CD4-positive, alpha-beta T cell (primary cell): ENCODE data around the gene LTB4R. TPM values are rescaled to one million over a fixed set of nuclear protein-coding genes. Genes with fewer than 3 reads are reported as not detected.

Experiments
- ATAC-seq: fragments of 200-7000 bp; cut with Tn5 transposase; one replicate; pipeline ENCODE4 v1.10.0; 2022; ENCODE audit warnings: mild to moderate bottlenecking; ENCODE audit not compliant: poor library complexity
- CTCF ChIA-PET: fragments of 350-600 bp; sonication (Branson Sonifier 250); formaldehyde crosslinking; loops from one replicate; lab custom pipeline; 2021; ENCODE audit warnings: antibody characterized with exemption, inconsistent platforms; lab: Charles Lee
- POLR2A ChIA-PET: fragments of 350-600 bp; sonication (Branson Sonifier 250); formaldehyde crosslinking; loops from one replicate; lab custom pipeline; 2021; ENCODE audit warnings: antibody characterized with exemption, inconsistent platforms; lab: Charles Lee
- DNase-seq, 14 experiments: peaks; one replicate each; pipeline ENCODE4 v3.0.0-alpha.2; 2013 to 2020; ENCODE audit warnings: mixed read lengths in 2 of 14
- H3K27ac ChIP-seq, 2 donors: one replicate each; pipeline versions ENCODE4 v1.5.1 to v1.7.0; 2013; ENCODE audit warnings: low read length in 2 of 2, low read depth in 1 of 2, mild to moderate bottlenecking in 1 of 2
- H3K27me3 ChIP-seq, 2 experiments: 1 replicate in 1 of 2; 2 replicates in 1 of 2; pipeline versions ENCODE4 v1.6.1 to v1.7.0; 2013; ENCODE audit warnings: low read length in 2 of 2, control low read depth in 1 of 2, mild to moderate bottlenecking in 1 of 2, moderate library complexity in 1 of 2; ENCODE audit not compliant: insufficient read depth in 2 of 2, control insufficient read depth in 1 of 2
- H3K36me3 ChIP-seq: one replicate; pipeline ENCODE4 v1.6.1; 2013; ENCODE audit warnings: low read length, control low read depth; ENCODE audit not compliant: insufficient read depth
- H3K4me1 ChIP-seq: one replicate; pipeline ENCODE4 v1.6.1; 2013; ENCODE audit warnings: low read length, control low read depth; ENCODE audit not compliant: insufficient read depth
- H3K4me3 ChIP-seq: one replicate; pipeline ENCODE4 v1.5.1; 2013; ENCODE audit warnings: mild to moderate bottlenecking, low read length, moderate library complexity
- H3K9me3 ChIP-seq, 2 experiments: 1 replicate in 1 of 2; 2 replicates in 1 of 2; pipeline versions ENCODE4 v1.6.1 to v1.7.0; 2013; ENCODE audit warnings: low read length in 2 of 2, mild to moderate bottlenecking in 2 of 2, control low read depth in 1 of 2, moderate library complexity in 1 of 2; ENCODE audit not compliant: control insufficient read depth in 1 of 2, insufficient read depth in 1 of 2
- H3K27ac Mint-ChIP-seq: one replicate; pipeline ENCODE4 v1.8.0; 2020; ENCODE audit warnings: mixed read lengths
- H3K27me3 Mint-ChIP-seq: one replicate; pipeline ENCODE4 v1.8.0; 2021; ENCODE audit warnings: mixed read lengths
- H3K36me3 Mint-ChIP-seq: one replicate; pipeline ENCODE4 v1.8.0; 2021; ENCODE audit warnings: low read depth, mixed read lengths
- H3K4me1 Mint-ChIP-seq: one replicate; pipeline ENCODE4 v1.8.0; 2021; ENCODE audit warnings: low read depth, mixed read lengths
- H3K4me3 Mint-ChIP-seq: one replicate; pipeline ENCODE4 v1.8.0; 2020; ENCODE audit warnings: mild to moderate bottlenecking, mixed read lengths
- H3K9me3 Mint-ChIP-seq: one replicate; pipeline ENCODE4 v1.8.0; 2020; ENCODE audit warnings: mixed read lengths
- intact Hi-C, 2 experiments: fragments of 100-400 bp; cut with DNase I in 1 of 2; cut with micrococcal nuclease in 1 of 2; formaldehyde crosslinking; loops; one replicate each; pipeline versions ENCODE4 v1.15.1 to v1.9.0; 2023 to 2025; cut with DNase I, micrococcal nuclease
- total RNA-seq, 174 experiments: library from RNA in 2 of 174; stranded (reverse) in 2 of 174; gene quantifications; one replicate each; pipeline ENCODE4 v1.2.3 and lab custom pipeline; 2021 to 2026
- TF ChIP-seq, protein P1 (sequence below): fragments of 200-600 bp; IDR thresholded peaks from one replicate; pipeline ENCODE4 v1.8.0; 2022; ENCODE audit warnings: antibody characterized with exemption, mild to moderate bottlenecking

The LTB4R gene
- total RNA-seq, 2 experiments from 2014 or later = 15.6 to 18.3 TPM

DNA sequence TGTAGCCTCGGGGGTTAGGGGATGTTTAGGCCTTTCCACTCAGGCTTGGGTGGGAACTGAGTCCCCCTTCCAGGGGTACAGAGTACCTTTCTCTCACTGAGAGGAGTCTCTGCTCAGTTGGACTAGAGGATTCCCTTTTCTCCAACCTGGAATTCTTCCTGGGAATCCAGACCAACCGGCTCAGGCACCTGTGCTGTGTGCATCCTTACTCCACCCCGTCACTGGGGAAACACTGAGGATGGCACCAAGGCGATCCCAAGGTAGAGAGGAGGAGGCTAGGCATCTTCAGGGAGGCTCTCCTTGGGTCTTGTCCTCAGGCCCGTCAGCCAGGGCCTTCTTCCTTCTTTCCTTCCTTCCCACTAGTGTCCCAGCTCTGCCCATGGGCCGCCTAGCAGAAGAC is 47.5 kb upstream of the LTB4R start:
- H3K27ac Mint-ChIP-seq = no peak overlapping the region
- CTCF ChIA-PET = no interaction called here

DNA sequence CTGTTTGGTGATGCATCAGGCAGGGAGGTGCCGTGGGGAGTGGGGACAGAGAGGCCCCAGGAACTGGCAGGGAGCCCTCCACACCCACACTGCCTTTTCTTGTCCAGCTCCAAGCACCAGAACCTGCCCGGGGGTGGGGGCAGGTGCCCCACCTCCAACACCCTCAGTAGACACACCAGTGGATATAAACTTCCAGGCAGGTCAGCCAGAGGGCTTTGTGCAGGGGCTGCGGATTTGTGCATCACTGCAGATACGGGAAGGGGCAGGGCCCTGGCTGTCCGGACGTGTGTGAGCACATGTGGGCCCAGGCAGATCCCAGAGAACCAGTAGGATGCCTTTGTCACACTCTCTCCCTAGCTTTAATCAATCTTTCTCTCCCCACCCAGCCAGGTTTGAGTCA is 47.0 kb upstream of the LTB4R start:
- POLR2A ChIA-PET = interaction anchor here (2.2 kb wide), 1 partner anchor 22 kb away, joined by 8 read pairs; the partner anchor contains the start of gene TINF2
- no peak for ATAC-seq

More for the DNA sequence above, 47.5 kb upstream of the LTB4R start:
- POLR2A ChIA-PET = no interaction called here
- H3K36me3 ChIP-seq = peaks cover 55% of the 10 kb centered on the region
- H3K4me1 Mint-ChIP-seq = no peaks in the 10 kb centered on the region
- no peaks in the 10 kb centered on the region for H3K4me1 ChIP-seq
- TF ChIP-seq, protein P1, sequence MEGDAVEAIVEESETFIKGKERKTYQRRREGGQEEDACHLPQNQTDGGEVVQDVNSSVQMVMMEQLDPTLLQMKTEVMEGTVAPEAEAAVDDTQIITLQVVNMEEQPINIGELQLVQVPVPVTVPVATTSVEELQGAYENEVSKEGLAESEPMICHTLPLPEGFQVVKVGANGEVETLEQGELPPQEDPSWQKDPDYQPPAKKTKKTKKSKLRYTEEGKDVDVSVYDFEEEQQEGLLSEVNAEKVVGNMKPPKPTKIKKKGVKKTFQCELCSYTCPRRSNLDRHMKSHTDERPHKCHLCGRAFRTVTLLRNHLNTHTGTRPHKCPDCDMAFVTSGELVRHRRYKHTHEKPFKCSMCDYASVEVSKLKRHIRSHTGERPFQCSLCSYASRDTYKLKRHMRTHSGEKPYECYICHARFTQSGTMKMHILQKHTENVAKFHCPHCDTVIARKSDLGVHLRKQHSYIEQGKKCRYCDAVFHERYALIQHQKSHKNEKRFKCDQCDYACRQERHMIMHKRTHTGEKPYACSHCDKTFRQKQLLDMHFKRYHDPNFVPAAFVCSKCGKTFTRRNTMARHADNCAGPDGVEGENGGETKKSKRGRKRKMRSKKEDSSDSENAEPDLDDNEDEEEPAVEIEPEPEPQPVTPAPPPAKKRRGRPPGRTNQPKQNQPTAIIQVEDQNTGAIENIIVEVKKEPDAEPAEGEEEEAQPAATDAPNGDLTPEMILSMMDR = no peak
- H3K9me3 Mint-ChIP-seq = no peaks in the 10 kb centered on the region
- DNase-seq (no peak), ATAC-seq (no peak)
- no peak overlapping the region for H3K4me3 ChIP-seq
- H3K27ac ChIP-seq = no peak overlapping the region
- no peaks in the 10 kb centered on the region for H3K27me3 ChIP-seq
- no peak overlapping the region for H3K4me3 Mint-ChIP-seq
- no peaks in the 10 kb centered on the region for H3K9me3 ChIP-seq
- H3K36me3 Mint-ChIP-seq = peaks cover 70% of the 10 kb centered on the region
- intact Hi-C loops = no loop called here
- H3K27me3 Mint-ChIP-seq = no peaks in the 10 kb centered on the region

DNA sequence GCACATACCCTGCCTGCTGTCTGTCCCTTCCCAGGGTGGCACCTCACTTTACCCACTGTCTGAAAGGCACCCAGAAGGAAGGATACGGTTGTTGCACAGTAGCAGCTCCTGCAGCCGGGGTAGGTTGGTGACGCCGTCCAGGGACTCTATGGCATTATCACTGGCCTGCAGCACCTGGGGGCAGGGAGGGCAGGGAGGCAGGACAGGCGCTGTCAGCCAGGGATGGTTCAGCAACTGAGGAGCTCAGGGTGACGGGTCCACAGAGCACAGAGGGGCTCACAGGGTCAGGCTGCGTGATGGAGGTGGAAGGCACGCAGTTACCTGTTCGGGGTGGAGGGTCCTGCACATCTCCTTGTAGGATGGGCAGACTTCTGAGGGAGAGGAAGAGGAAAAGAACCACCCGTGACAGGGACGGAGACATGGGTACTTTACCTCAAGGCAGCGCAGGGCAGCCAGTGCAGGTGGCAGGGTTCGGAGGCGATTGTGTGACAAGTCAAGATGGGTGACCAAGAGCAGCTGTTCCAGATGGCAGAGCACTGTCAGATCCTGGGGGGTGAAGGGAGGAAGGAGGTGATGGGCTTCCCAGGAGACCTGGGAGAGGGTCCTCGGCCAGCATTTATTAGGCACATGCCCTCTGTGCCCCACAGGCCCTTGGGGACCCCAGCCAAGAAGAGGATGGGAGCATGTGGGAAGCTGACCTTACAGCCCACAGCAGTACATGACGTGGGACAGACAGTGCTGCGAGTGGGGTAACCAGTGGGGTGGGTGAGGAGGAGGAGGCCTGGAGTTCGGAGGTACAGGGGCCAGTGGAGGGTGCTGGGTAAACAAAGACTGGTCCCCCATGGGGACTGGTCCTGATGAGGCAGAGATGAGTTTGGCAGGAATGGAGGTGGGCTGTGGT is 44.7 kb upstream of the LTB4R start:
- H3K4me3 Mint-ChIP-seq = no peak overlapping the region
- peaks cover 61% of the 10 kb centered on the region for H3K36me3 ChIP-seq
- H3K27me3 ChIP-seq = no peaks in the 10 kb centered on the region
- ATAC-seq (no peak), DNase-seq (no peak)
- TF ChIP-seq, protein P1 = no peak
- ChIA-PET POLR2A (interaction anchor here (0.6 to 2.2 kb wide), 2 partner anchors 24 to 30 kb away, joined by 3 to 8 read pairs; partner anchors contain the start of gene TINF2), CTCF (no interaction called here)
- H3K27me3 Mint-ChIP-seq = no peaks in the 10 kb centered on the region
- intact Hi-C loops = no loop called here
- H3K4me1 ChIP-seq = peaks cover 10% of the 10 kb centered on the region
- no peak overlapping the region for H3K4me3 ChIP-seq
- H3K4me1 Mint-ChIP-seq = peaks cover 12% of the 10 kb centered on the region
- no peaks in the 10 kb centered on the region for H3K9me3 Mint-ChIP-seq
- peaks cover 77% of the 10 kb centered on the region for H3K36me3 Mint-ChIP-seq
- H3K27ac Mint-ChIP-seq = peak overlapping the region; percentile 19
- no peak overlapping the region for H3K27ac ChIP-seq
- no peaks in the 10 kb centered on the region for H3K9me3 ChIP-seq

More for the DNA sequence above, 47.0 kb upstream of the LTB4R start:
- Histone ChIP-seq H3K27ac (no peak overlapping the region), H3K4me1 (no peaks in the 10 kb centered on the region), H3K9me3 (no peaks in the 10 kb centered on the region), H3K27me3 (no peaks in the 10 kb centered on the region), H3K4me3 (no peak overlapping the region), H3K36me3 (peaks cover 60% of the 10 kb centered on the region)
- DNase-seq = no peak
- Mint-ChIP-seq H3K9me3 (no peaks in the 10 kb centered on the region), H3K4me3 (no peak overlapping the region), H3K27me3 (no peaks in the 10 kb centered on the region), H3K36me3 (peaks cover 75% of the 10 kb centered on the region), H3K27ac (no peak overlapping the region), H3K4me1 (no peaks in the 10 kb centered on the region)
- TF ChIP-seq, protein P1 = no peak
- intact Hi-C loops = no loop called here
- CTCF ChIA-PET = no interaction called here
